Peyer's patch (tissue), 4 donors: ENCODE measurements around the gene EBLN1.

Source experiments
- POLR2A ChIP-seq, 2 donors: fragments of 450-650 bp; IDR thresholded peaks; one replicate each; pipeline ENCODE4 v1.5.1; 2017; ENCODE audit warnings: antibody characterized with exemption in 2 of 2, mild to moderate bottlenecking in 2 of 2, moderate library complexity in 2 of 2
- TF ChIP-seq, protein P1 (sequence below), 6 experiments: fragments of 450-650 bp in 4 of 6; fragments of 200-600 bp in 2 of 6; sonication (generic) in 1 of 6; IDR thresholded peaks; one replicate each; pipeline ENCODE4 v1.5.1; 2017 to 2019; ENCODE audit warnings: antibody characterized with exemption in 6 of 6, mild to moderate bottlenecking in 3 of 6, moderate library complexity in 1 of 6

DNA sequence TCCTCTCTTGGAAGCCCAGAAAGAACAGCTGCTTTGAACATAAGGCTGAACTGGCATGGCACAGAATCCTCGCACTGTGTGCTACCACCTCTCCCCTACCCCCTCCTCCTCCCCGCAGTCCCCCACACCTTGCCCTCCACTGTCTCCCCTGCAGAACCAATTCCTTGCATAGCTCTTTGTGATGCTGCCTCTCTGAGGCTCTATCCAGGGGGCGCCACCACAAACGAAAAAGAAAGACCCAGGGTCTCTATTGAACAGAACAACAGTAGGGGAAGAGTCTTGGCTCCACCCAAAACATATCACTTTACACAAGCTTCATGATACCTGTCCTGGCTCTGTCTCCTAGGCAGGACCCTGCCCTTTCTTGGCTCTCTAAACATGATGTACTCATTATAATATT lies 26.2 kb upstream of the EBLN1 start:
- TF ChIP-seq, protein P1, sequence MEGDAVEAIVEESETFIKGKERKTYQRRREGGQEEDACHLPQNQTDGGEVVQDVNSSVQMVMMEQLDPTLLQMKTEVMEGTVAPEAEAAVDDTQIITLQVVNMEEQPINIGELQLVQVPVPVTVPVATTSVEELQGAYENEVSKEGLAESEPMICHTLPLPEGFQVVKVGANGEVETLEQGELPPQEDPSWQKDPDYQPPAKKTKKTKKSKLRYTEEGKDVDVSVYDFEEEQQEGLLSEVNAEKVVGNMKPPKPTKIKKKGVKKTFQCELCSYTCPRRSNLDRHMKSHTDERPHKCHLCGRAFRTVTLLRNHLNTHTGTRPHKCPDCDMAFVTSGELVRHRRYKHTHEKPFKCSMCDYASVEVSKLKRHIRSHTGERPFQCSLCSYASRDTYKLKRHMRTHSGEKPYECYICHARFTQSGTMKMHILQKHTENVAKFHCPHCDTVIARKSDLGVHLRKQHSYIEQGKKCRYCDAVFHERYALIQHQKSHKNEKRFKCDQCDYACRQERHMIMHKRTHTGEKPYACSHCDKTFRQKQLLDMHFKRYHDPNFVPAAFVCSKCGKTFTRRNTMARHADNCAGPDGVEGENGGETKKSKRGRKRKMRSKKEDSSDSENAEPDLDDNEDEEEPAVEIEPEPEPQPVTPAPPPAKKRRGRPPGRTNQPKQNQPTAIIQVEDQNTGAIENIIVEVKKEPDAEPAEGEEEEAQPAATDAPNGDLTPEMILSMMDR (IDR thresholded peaks at IDR 0.05), result no peak
- TF ChIP-seq POLR2A (IDR thresholded peaks at IDR 0.05), result no peak
